Measurements from ENCODE around the gene CYP27A1.

The CYP27A1 gene

DNA sequence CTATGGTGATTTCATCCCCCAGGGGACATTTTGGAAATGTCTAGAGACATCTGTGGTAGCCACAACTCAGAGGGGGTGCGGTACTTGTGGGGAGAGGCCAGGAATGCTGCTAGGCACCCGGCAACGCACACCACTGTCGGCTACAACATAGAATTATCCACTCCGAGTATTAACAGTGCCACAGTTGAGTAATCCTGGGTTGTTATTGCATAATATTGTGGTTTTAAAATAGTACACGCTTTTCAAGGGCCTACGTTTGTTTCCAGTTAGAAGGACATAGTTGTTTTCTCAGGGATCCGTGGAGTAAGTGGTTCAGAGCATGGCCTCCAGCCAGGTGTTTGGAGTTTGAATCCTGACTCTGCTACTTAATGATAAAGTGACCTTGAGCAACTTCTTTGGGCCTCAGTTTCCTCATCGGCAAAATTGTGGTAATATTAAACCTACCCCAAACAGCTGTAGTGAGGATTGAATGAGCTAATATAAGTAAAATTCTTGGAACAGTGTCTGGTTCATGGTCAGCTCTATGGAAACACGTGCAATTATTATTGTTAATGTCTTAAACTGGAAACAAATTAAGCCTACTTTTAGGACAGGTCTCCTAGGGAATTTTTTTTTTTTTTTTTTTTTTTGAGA is 24.5 kb downstream of the CYP27A1 start:
- Histone ChIP-seq H3K36me3 (ENCODE audit: control insufficient read depth in 1 of 2, insufficient read depth in 2 of 2, low read length in 2 of 2) (no peaks in the 10 kb centered on the region), H3K4me2 (ENCODE audit: low read length) (no peak overlapping the region), H2AFZ (ENCODE audit: insufficient read depth, low read length, poor library complexity) (peak overlapping the region; percentile 25), H3K79me1 (ENCODE audit: low read length) (no peaks in the 10 kb centered on the region), H4K91ac (ENCODE audit: low read depth, low read length) (no peak overlapping the region), H2AK5ac (ENCODE audit: low read length) (no peak overlapping the region), H4K12ac (ENCODE audit: low read depth, low read length) (no peak overlapping the region), H3K9ac (ENCODE audit: low read length) (no peak overlapping the region), H3K18ac (ENCODE audit: low read length) (no peak overlapping the region), H4K8ac (ENCODE audit: low read depth, low read length) (no peak overlapping the region), H3K27ac (ENCODE audit: low read depth, low read length) (no peak overlapping the region), H3K4me1 (ENCODE audit: control insufficient read depth in 1 of 2, insufficient read depth in 2 of 2, low read length in 2 of 2) (peaks cover 0 to 3% of the 10 kb centered on the region in 2 experiments), H2BK12ac (ENCODE audit: low read length) (no peak overlapping the region), H3K4me3 (ENCODE audit: low read depth, low read length) (no peak overlapping the region), H3K27me3 (ENCODE audit: insufficient read depth, low read length) (no peaks in the 10 kb centered on the region), H3K4ac (ENCODE audit: low read depth, low read length) (no peak overlapping the region), H2BK120ac (ENCODE audit: insufficient read depth, low read length, poor library complexity) (no peak overlapping the region), H3K79me2 (ENCODE audit: control insufficient read depth, insufficient read depth, low read length, poor library complexity) (no peaks in the 10 kb centered on the region), H3K9me3 (ENCODE audit: insufficient read depth, low read depth, low read length) (no peaks in the 10 kb centered on the region), H3K14ac (ENCODE audit: low read length) (no peak overlapping the region), H3K23ac (ENCODE audit: low read length) (no peak overlapping the region), H2BK5ac (ENCODE audit: low read depth, low read length, poor library complexity) (no peak overlapping the region)
- peak; percentile 13 to 77 for DNase-seq
- no CpG with 5 or more reads among the region's 10 CpGs for WGBS (ENCODE audit: extremely low coverage, insufficient coverage, insufficient read length)

DNA sequence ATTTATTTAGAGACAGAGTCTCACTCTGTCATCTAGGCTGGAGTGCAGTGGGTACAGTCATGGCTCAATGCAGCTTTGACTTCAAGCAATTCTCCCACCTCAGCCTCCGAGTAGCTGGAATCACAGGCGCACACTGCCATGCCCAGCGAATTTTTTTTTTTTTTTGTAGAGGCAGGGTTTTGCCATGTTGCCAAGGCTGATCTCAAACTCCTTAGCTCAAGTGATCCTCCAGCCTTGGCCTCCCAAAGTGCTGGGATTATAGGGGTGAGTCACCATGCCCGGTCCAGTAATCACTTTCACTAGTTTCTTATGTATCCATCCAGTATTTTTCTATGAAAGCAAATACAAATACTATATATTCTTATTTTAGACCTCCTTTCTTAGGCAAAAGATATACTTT is 25.7 kb downstream of the CYP27A1 start:
- H3K4me3 ChIP-seq (ENCODE audit: low read depth, low read length), result no peak overlapping the region
- H3K18ac ChIP-seq (ENCODE audit: low read length), result no peak overlapping the region
- no peak overlapping the region for H3K23ac ChIP-seq (ENCODE audit: low read length)
- H2BK5ac ChIP-seq (ENCODE audit: low read depth, low read length, poor library complexity), result no peak overlapping the region
- H3K27ac ChIP-seq (ENCODE audit: low read depth, low read length), result no peak overlapping the region
- H3K36me3 ChIP-seq (ENCODE audit: control insufficient read depth in 1 of 2, insufficient read depth in 2 of 2, low read length in 2 of 2), result no peaks in the 10 kb centered on the region
- no peaks in the 10 kb centered on the region for H3K27me3 ChIP-seq (ENCODE audit: insufficient read depth, low read length)
- no peaks in the 10 kb centered on the region for H3K79me2 ChIP-seq (ENCODE audit: control insufficient read depth, insufficient read depth, low read length, poor library complexity)
- no peak overlapping the region for H2BK12ac ChIP-seq (ENCODE audit: low read length)
- no peak overlapping the region for H3K4ac ChIP-seq (ENCODE audit: low read depth, low read length)
- H3K79me1 ChIP-seq (ENCODE audit: low read length), result no peaks in the 10 kb centered on the region
- no peak overlapping the region for H3K14ac ChIP-seq (ENCODE audit: low read length)
- H3K9ac ChIP-seq (ENCODE audit: low read length), result no peak overlapping the region
- H4K12ac ChIP-seq (ENCODE audit: low read depth, low read length), result no peak overlapping the region
- H3K4me2 ChIP-seq (ENCODE audit: low read length), result no peak overlapping the region
- H4K8ac ChIP-seq (ENCODE audit: low read depth, low read length), result no peak overlapping the region
- H3K9me3 ChIP-seq (ENCODE audit: insufficient read depth, low read depth, low read length), result no peaks in the 10 kb centered on the region
- peaks cover 0 to 3% of the 10 kb centered on the region in 2 experiments for H3K4me1 ChIP-seq (ENCODE audit: control insufficient read depth in 1 of 2, insufficient read depth in 2 of 2, low read length in 2 of 2)
- H2AK5ac ChIP-seq (ENCODE audit: low read length), result no peak overlapping the region
- WGBS (ENCODE audit: extremely low coverage, insufficient coverage, insufficient read length), result no CpG with 5 or more reads among the region's 4 CpGs
- no peak overlapping the region for H2AFZ ChIP-seq (ENCODE audit: insufficient read depth, low read length, poor library complexity)
- no peak overlapping the region for H2BK120ac ChIP-seq (ENCODE audit: insufficient read depth, low read length, poor library complexity)
- DNase-seq, result no peak
- H4K91ac ChIP-seq (ENCODE audit: low read depth, low read length), result no peak overlapping the region

DNA sequence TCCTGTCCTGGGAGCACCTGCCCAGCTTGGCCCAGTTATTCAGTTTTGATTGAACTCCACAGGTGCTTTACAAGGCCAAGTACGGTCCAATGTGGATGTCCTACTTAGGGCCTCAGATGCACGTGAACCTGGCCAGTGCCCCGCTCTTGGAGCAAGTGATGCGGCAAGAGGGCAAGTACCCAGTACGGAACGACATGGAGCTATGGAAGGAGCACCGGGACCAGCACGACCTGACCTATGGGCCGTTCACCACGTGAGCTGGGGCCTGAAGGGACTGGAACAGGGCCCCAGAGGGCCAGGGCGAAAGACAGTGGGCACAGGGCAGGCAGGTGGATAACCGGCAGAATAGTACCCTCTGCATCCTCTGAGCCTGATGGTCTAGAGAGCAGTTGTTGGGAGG is 27.6 kb downstream of the CYP27A1 start:
- H2BK12ac ChIP-seq (ENCODE audit: low read length), result no peak overlapping the region
- no peak overlapping the region for H3K4me2 ChIP-seq (ENCODE audit: low read length)
- no peak overlapping the region for H3K27ac ChIP-seq (ENCODE audit: low read depth, low read length)
- H3K36me3 ChIP-seq (ENCODE audit: control insufficient read depth in 1 of 2, insufficient read depth in 2 of 2, low read length in 2 of 2), result no peaks in the 10 kb centered on the region
- no peak overlapping the region for H3K4ac ChIP-seq (ENCODE audit: low read depth, low read length)
- no peak overlapping the region for H2AK5ac ChIP-seq (ENCODE audit: low read length)
- no peaks in the 10 kb centered on the region for H3K9me3 ChIP-seq (ENCODE audit: insufficient read depth, low read depth, low read length)
- no peak overlapping the region for H2BK120ac ChIP-seq (ENCODE audit: insufficient read depth, low read length, poor library complexity)
- no peak overlapping the region for H3K14ac ChIP-seq (ENCODE audit: low read length)
- peaks cover 0 to 3% of the 10 kb centered on the region in 2 experiments for H3K4me1 ChIP-seq (ENCODE audit: control insufficient read depth in 1 of 2, insufficient read depth in 2 of 2, low read length in 2 of 2)
- H3K79me2 ChIP-seq (ENCODE audit: control insufficient read depth, insufficient read depth, low read length, poor library complexity), result no peaks in the 10 kb centered on the region
- WGBS (ENCODE audit: extremely low coverage, insufficient coverage, insufficient read length), result no CpG with 5 or more reads among the region's 12 CpGs
- H3K18ac ChIP-seq (ENCODE audit: low read length), result no peak overlapping the region
- H3K27me3 ChIP-seq (ENCODE audit: insufficient read depth, low read length), result no peaks in the 10 kb centered on the region
- no peak overlapping the region for H4K91ac ChIP-seq (ENCODE audit: low read depth, low read length)
- no peak overlapping the region for H4K8ac ChIP-seq (ENCODE audit: low read depth, low read length)
- no peak overlapping the region for H2AFZ ChIP-seq (ENCODE audit: insufficient read depth, low read length, poor library complexity)
- H3K9ac ChIP-seq (ENCODE audit: low read length), result no peak overlapping the region
- no peak overlapping the region for H3K23ac ChIP-seq (ENCODE audit: low read length)
- DNase-seq, result no peak
- H2BK5ac ChIP-seq (ENCODE audit: low read depth, low read length, poor library complexity), result no peak overlapping the region
- H4K12ac ChIP-seq (ENCODE audit: low read depth, low read length), result no peak overlapping the region
- no peaks in the 10 kb centered on the region for H3K79me1 ChIP-seq (ENCODE audit: low read length)
- H3K4me3 ChIP-seq (ENCODE audit: low read depth, low read length), result no peak overlapping the region

DNA sequence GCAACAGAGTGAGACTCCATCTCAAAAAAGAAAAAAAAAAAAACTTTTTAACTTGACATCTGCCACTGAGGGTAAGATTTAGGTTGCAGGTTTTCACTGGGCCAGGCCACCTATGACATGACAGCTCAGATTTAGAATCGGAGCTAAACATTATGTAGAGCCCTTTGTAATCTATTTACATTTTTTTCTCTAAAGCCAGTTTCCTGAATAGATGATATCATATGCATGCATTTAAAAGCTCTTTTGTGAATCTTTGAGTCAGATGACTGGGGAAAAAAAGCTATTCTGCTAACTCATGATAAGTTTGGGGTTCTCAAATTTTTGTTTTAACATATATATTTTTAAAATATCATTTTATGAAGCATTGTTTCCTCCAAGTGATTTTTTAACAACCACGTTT is 28.3 kb downstream of the CYP27A1 start:
- WGBS (ENCODE audit: extremely low coverage, insufficient coverage, insufficient read length), result no CpG with 5 or more reads among the region's 2 CpGs
- Histone ChIP-seq H3K27me3 (ENCODE audit: insufficient read depth, low read length) (no peaks in the 10 kb centered on the region), H3K27ac (ENCODE audit: low read depth, low read length) (no peak overlapping the region), H3K14ac (ENCODE audit: low read length) (no peak overlapping the region), H4K91ac (ENCODE audit: low read depth, low read length) (no peak overlapping the region), H3K9ac (ENCODE audit: low read length) (no peak overlapping the region), H3K79me1 (ENCODE audit: low read length) (no peaks in the 10 kb centered on the region), H3K18ac (ENCODE audit: low read length) (no peak overlapping the region), H3K9me3 (ENCODE audit: insufficient read depth, low read depth, low read length) (no peaks in the 10 kb centered on the region), H2AFZ (ENCODE audit: insufficient read depth, low read length, poor library complexity) (no peak overlapping the region), H3K36me3 (ENCODE audit: control insufficient read depth in 1 of 2, insufficient read depth in 2 of 2, low read length in 2 of 2) (no peaks in the 10 kb centered on the region), H2AK5ac (ENCODE audit: low read length) (no peak overlapping the region), H3K79me2 (ENCODE audit: control insufficient read depth, insufficient read depth, low read length, poor library complexity) (no peaks in the 10 kb centered on the region), H3K4me1 (ENCODE audit: control insufficient read depth in 1 of 2, insufficient read depth in 2 of 2, low read length in 2 of 2) (peaks cover 0 to 3% of the 10 kb centered on the region in 2 experiments), H3K4me3 (ENCODE audit: low read depth, low read length) (no peak overlapping the region), H2BK12ac (ENCODE audit: low read length) (no peak overlapping the region), H3K4me2 (ENCODE audit: low read length) (no peak overlapping the region), H3K23ac (ENCODE audit: low read length) (no peak overlapping the region), H4K8ac (ENCODE audit: low read depth, low read length) (no peak overlapping the region), H4K12ac (ENCODE audit: low read depth, low read length) (no peak overlapping the region), H2BK5ac (ENCODE audit: low read depth, low read length, poor library complexity) (no peak overlapping the region), H2BK120ac (ENCODE audit: insufficient read depth, low read length, poor library complexity) (no peak overlapping the region), H3K4ac (ENCODE audit: low read depth, low read length) (no peak overlapping the region)
- no peak for DNase-seq
